HG02642 (cell line): ENCODE data around the gene RHBDF2.

ENCODE experiments used
- ATAC-seq: cut with Tn5 transposase; IDR thresholded peaks from one replicate; pipeline ENCODE4 v1.9.1; 2021; ENCODE audit warnings: mild to moderate bottlenecking; ENCODE audit not compliant: unreplicated experiment, poor library complexity

Gene RHBDF2

GRCh38 chr17:76445697-76446448 is 55.4 kb downstream of the RHBDF2 start:
- no peak for ATAC-seq

- no peak for ATAC-seq
These were observed 56.5 kb downstream of the RHBDF2 start for GRCh38 chr17:76444518-76445311.

GRCh38 chr17:76442341-76443338 is 58.6 kb downstream of the RHBDF2 start:
- no peak for ATAC-seq

GRCh38 chr17:76441686-76442340 is 59.4 kb downstream of the RHBDF2 start:
- no peak for ATAC-seq

- no peak for ATAC-seq
These were observed 60.4 kb downstream of the RHBDF2 start for GRCh38 chr17:76440751-76441362.

GRCh38 chr17:76439314-76439928 is 61.8 kb downstream of the RHBDF2 start:
- no peak for ATAC-seq

GRCh38 chr17:76438906-76439305 is 62.3 kb downstream of the RHBDF2 start:
- ATAC-seq = no peak

- no peak for ATAC-seq
These were observed 63.5 kb downstream of the RHBDF2 start for GRCh38 chr17:76437467-76438402.

- no peak for ATAC-seq
These were observed 65.5 kb downstream of the RHBDF2 start for GRCh38 chr17:76435751-76436150.

GRCh38 chr17:76434870-76435269 is 66.4 kb downstream of the RHBDF2 start:
- ATAC-seq = no peak

GRCh38 chr17:76433693-76434092 is 67.5 kb downstream of the RHBDF2 start:
- no peak for ATAC-seq

GRCh38 chr17:76432712-76433336 is 68.4 kb downstream of the RHBDF2 start:
- no peak for ATAC-seq

GRCh38 chr17:76432004-76432403 is 69.2 kb downstream of the RHBDF2 start:
- ATAC-seq = no peak

GRCh38 chr17:76431509-76431908 is 69.7 kb downstream of the RHBDF2 start:
- no peak for ATAC-seq

- ATAC-seq = no peak
These were observed 72.7 kb downstream of the RHBDF2 start for GRCh38 chr17:76428511-76428910.

GRCh38 chr17:76427501-76428231 is 73.6 kb downstream of the RHBDF2 start:
- ATAC-seq = no peak

- ATAC-seq = no peak
These were observed 74.4 kb downstream of the RHBDF2 start for GRCh38 chr17:76426853-76427252.
